ENCODE measurements around the gene RPL13A. TPM values are rescaled to one million over a fixed set of nuclear protein-coding genes. Genes with fewer than 3 reads are reported as not detected.

Gene RPL13A
- total RNA-seq, 1 experiment from 2014 or later: 3,286 TPM

DNA sequence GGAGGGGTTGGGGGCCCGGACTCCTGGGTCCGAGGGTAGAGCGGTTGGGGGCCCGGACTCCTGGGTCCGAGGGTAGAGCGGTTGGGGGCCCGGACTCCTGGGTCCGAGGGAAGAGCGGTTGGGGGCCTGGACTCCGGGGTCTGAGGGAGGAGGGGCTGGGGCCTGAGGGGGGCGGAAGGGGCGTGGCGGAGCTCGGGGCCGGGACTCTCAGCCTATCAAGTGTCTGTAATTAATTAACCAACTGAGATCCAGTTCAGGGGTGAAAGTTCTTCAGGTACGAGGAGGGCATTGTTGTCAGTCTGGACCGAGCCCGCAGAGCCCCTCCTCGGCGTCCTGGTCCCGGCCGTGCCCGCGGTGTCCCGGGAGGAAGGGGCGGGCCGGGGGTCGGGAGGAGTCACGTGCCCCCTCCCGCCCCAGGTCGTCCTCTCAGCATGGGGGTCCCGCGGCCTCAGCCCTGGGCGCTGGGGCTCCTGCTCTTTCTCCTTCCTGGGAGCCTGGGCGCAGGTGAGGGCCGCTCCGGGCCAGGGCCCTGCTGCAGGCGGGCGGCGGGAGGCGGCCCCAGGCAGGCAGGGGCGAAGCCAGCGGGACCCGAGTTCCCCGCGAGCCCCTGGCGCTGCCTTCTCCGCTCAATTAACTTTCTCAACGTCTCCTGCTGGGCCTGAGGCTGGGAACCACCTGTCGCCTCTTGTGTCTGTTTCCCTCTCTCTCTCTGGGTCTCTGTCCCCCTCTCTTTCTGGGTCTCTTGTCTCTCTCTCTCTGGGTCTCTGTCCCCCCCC is 25.8 kb downstream of the RPL13A start:
- H4K5ac ChIP-seq (ENCODE audit: insufficient read length, low read depth, low read length): no peak overlapping the region
- Mint-ChIP-seq H3K36me3 (ENCODE audit: insufficient read depth in 1 of 3, low read depth in 3 of 3) (peaks cover 6 to 19% (median 13%) of the 10 kb centered on the region in 3 experiments; a peak in 6 of 7 replicates), H3K4me3 (peak overlapping the region; percentile 73 to 91), H3K27me3 (ENCODE audit: low read depth) (peaks cover 2% of the 10 kb centered on the region; the same call in 1 of the 2 replicates), H3K9me3 (no peaks in the 10 kb centered on the region; a peak in 1 of 5 replicates), H3K4me1 (peaks cover 18 to 26% of the 10 kb centered on the region in 2 experiments), H3K27ac (peak overlapping the region; percentile 73 to 89 (median 78); a peak in 5 of 7 replicates)
- no peak overlapping the region for H3K14ac ChIP-seq (ENCODE audit: insufficient read depth, low read length)
- H2BK5ac ChIP-seq (ENCODE audit: insufficient read length, low read length): no peak overlapping the region
- H3K4me2 ChIP-seq (ENCODE audit: insufficient read depth, insufficient read length, low read length): peak overlapping the region; percentile 51
- H2AK5ac ChIP-seq (ENCODE audit: insufficient read length, low read length): no peak overlapping the region
- H3K23me2 ChIP-seq (ENCODE audit: insufficient read length, low read depth, low read length, poor library complexity, severe bottlenecking): peaks cover 15% of the 10 kb centered on the region
- no peaks in the 10 kb centered on the region for H4K20me1 ChIP-seq (ENCODE audit: control insufficient read depth, insufficient read depth, insufficient read length)
- H3K56ac ChIP-seq (ENCODE audit: insufficient read length, low read depth, low read length): no peak overlapping the region
- peak; percentile 82 for DNase-seq
- no peak overlapping the region for H3K18ac ChIP-seq (ENCODE audit: insufficient read length, low read depth, low read length)
- no peaks in the 10 kb centered on the region for H3K9me3 ChIP-seq (ENCODE audit: control insufficient read depth, low read depth, low read length)
- no peaks in the 10 kb centered on the region for H3K4me1 ChIP-seq (ENCODE audit: insufficient read depth, low read length)
- no peak overlapping the region for H3K23ac ChIP-seq (ENCODE audit: insufficient read length, low read depth, low read length)
- no peak overlapping the region for H2BK15ac ChIP-seq (ENCODE audit: low read depth, low read length)
- H3T11ph ChIP-seq (ENCODE audit: low read length): no peak overlapping the region
- no peak overlapping the region for H2BK20ac ChIP-seq (ENCODE audit: low read depth, low read length, poor library complexity, severe bottlenecking)
- no peak overlapping the region for H2BK12ac ChIP-seq (ENCODE audit: insufficient read length, low read depth, low read length)
- H4K91ac ChIP-seq (ENCODE audit: insufficient read length, low read depth, low read length): no peak overlapping the region
- no peak overlapping the region for H3K4ac ChIP-seq (ENCODE audit: low read depth, low read length)
- no peaks in the 10 kb centered on the region for H3K79me1 ChIP-seq (ENCODE audit: insufficient read depth, low read depth, low read length, poor library complexity, severe bottlenecking)
- no peak overlapping the region for H2AFZ ChIP-seq (ENCODE audit: low read length)
- no peak overlapping the region for H3K27ac ChIP-seq (ENCODE audit: insufficient read length, low read depth, low read length)
- no peak overlapping the region for H3K9ac ChIP-seq (ENCODE audit: extremely low read depth, insufficient read length, low read length)
- TF ChIP-seq, protein P1, sequence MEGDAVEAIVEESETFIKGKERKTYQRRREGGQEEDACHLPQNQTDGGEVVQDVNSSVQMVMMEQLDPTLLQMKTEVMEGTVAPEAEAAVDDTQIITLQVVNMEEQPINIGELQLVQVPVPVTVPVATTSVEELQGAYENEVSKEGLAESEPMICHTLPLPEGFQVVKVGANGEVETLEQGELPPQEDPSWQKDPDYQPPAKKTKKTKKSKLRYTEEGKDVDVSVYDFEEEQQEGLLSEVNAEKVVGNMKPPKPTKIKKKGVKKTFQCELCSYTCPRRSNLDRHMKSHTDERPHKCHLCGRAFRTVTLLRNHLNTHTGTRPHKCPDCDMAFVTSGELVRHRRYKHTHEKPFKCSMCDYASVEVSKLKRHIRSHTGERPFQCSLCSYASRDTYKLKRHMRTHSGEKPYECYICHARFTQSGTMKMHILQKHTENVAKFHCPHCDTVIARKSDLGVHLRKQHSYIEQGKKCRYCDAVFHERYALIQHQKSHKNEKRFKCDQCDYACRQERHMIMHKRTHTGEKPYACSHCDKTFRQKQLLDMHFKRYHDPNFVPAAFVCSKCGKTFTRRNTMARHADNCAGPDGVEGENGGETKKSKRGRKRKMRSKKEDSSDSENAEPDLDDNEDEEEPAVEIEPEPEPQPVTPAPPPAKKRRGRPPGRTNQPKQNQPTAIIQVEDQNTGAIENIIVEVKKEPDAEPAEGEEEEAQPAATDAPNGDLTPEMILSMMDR (conservative IDR thresholded peaks at IDR 0.05): no peak
- H4K8ac ChIP-seq (replicated peaks; ENCODE audit: insufficient read length, low read depth, low read length): no peak overlapping the region
- H2BK120ac ChIP-seq (ENCODE audit: low read depth, low read length, poor library complexity, severe bottlenecking): no peak overlapping the region
- WGBS (ENCODE audit: extremely low coverage, insufficient read length, low lambda C conversion rate): no CpG with 5 or more reads among the region's 50 CpGs
- no peaks in the 10 kb centered on the region; the same call in 1 of the 2 replicates for H3K79me2 ChIP-seq (ENCODE audit: insufficient read depth, low read length)
- H3K27me3 ChIP-seq (ENCODE audit: insufficient read depth, low read length): no peaks in the 10 kb centered on the region

Data from H9 (cell line).